GM12878 (cell line): ENCODE measurements around the gene MAGT1. TPM values are rescaled to one million over a fixed set of nuclear protein-coding genes. Genes with fewer than 3 reads are reported as not detected.

Experiments used
- ATAC-seq: fragments of 200-7000 bp; cut with Tn5 transposase; 3 replicates; pipeline ENCODE4 v1.9.1; 2020; ENCODE audit warnings: mild to moderate bottlenecking, moderate library complexity
- BruUV-seq: library from RNA; stranded (reverse); fragments of 400-500 nt; replicated peaks from 2 replicates; lab custom pipeline; 2021; lab: Mats Ljungman, UMichigan
- CTCF ChIA-PET: fragments of 300-600 bp; sonication (Branson Sonifier 250); formaldehyde crosslinking; extraction: SDS; loops from one replicate; lab custom pipeline; 2021; ENCODE audit warnings: inconsistent platforms; lab: Yijun Ruan, JAX
- POLR2A ChIA-PET: fragments of 350-600 bp; formaldehyde crosslinking; extraction: SDS; loops from one replicate; lab custom pipeline; 2021; ENCODE audit warnings: inconsistent platforms; lab: Charles Lee
- RAD21 ChIA-PET: fragments of 300-600 bp; sonication (Branson Sonifier 250); formaldehyde crosslinking; loops from one replicate; lab custom pipeline; 2023; ENCODE audit warnings: antibody characterized with exemption; ENCODE audit not compliant: unreplicated experiment; lab: Charles Lee
- SMC1A ChIA-PET: fragments of 300-600 bp; sonication (Branson Sonifier 250); formaldehyde crosslinking; loops from one replicate; lab custom pipeline; 2023; ENCODE audit not compliant: unreplicated experiment, uncharacterized antibody; lab: Charles Lee
- DNase-seq: peaks from one replicate; pipeline ENCODE4 v3.0.0-alpha.2; 2011; ENCODE audit warnings: low read depth, low spot score
- FAIRE-seq: peaks from 3 replicates; lab custom pipeline; 2011; peaks lifted over from hg19 to GRCh38; lab: Jason Lieb, UNC
- H2AFZ ChIP-seq: 2 replicates; pipeline ENCODE4 v1.6.0; 2011; ENCODE audit warnings: low read depth, low read length, control low read depth; ENCODE audit not compliant: control insufficient read depth
- H3K27ac ChIP-seq: 2 replicates; pipeline ENCODE4 v1.5.1; 2011; ENCODE audit warnings: control low read depth; ENCODE audit not compliant: control insufficient read depth, insufficient read depth
- H3K27me3 ChIP-seq, 2 experiments: replicated peaks in 1 of 2; 2 replicates each; pipeline versions ENCODE4 v1.6.0 to v1.6.1; 2011; ENCODE audit warnings: low read length in 1 of 2; ENCODE audit not compliant: control insufficient read depth in 2 of 2, insufficient read depth in 2 of 2
- H3K36me3 ChIP-seq, 2 experiments: 2 replicates each; pipeline ENCODE4 v1.5.1; 2011; ENCODE audit warnings: low read length in 1 of 2; ENCODE audit not compliant: control insufficient read depth in 2 of 2, insufficient read depth in 2 of 2
- H3K4me1 ChIP-seq: 2 replicates; pipeline ENCODE4 v1.6.1; 2011; ENCODE audit warnings: mild to moderate bottlenecking, low read length, moderate library complexity, mixed read lengths; ENCODE audit not compliant: control insufficient read depth, insufficient read depth
- H3K4me2 ChIP-seq: 2 replicates; pipeline ENCODE4 v1.6.0; 2011; ENCODE audit warnings: control low read depth; ENCODE audit not compliant: control insufficient read depth, insufficient read depth
- H3K4me3 ChIP-seq: fragments of 200-600 bp; sonication (generic); 2 replicates; pipeline ENCODE4 v1.5.1; 2016
- H3K79me2 ChIP-seq: 2 replicates; pipeline ENCODE4 v1.6.0; 2011; ENCODE audit warnings: low read length; ENCODE audit not compliant: control insufficient read depth, insufficient read depth
- H3K9ac ChIP-seq: 2 replicates; pipeline ENCODE4 v1.8.0; 2011; ENCODE audit warnings: low read length, control low read depth, mixed read lengths; ENCODE audit not compliant: control insufficient read depth, insufficient read depth
- H3K9me3 ChIP-seq: replicated peaks from 3 replicates; pipeline ENCODE4 v1.5.1; 2011; ENCODE audit warnings: mild to moderate bottlenecking, low read length; ENCODE audit not compliant: control insufficient read depth, insufficient read depth
- H4K20me1 ChIP-seq: 2 replicates; pipeline ENCODE4 v1.6.0; 2011; ENCODE audit not compliant: control insufficient read depth, insufficient read depth
- ASH2L ChIP-seq: fragments of 300-600, 200-600 bp; sonication (generic); IDR thresholded peaks from 2 replicates; pipeline ENCODE4 v1.6.1; 2017; ENCODE audit warnings: low read depth, mild to moderate bottlenecking, borderline replicate concordance
- BRCA1 ChIP-seq: IDR thresholded peaks from 2 replicates; pipeline ENCODE4 v1.6.1; 2011; ENCODE audit warnings: low read depth, low read length, improper control_type of control experiment
- CEBPZ ChIP-seq: fragments of 150-350 bp; IDR thresholded peaks from 2 replicates; pipeline ENCODE4 v1.6.1; 2016; ENCODE audit warnings: low read depth, low read length
- E2F8 ChIP-seq: fragments of 450-650 bp; IDR thresholded peaks from 2 replicates; pipeline ENCODE4 v1.6.1; 2018; ENCODE audit warnings: mild to moderate bottlenecking, low read depth, moderate library complexity; ENCODE audit not compliant: partially characterized antibody
- GATAD2B ChIP-seq: fragments of 450-650 bp; conservative IDR thresholded peaks from 2 replicates; pipeline ENCODE4 v1.6.1; 2017; ENCODE audit warnings: low read depth, mild to moderate bottlenecking, moderate library complexity
- IRF3 ChIP-seq: fragments of 450-650 bp; IDR thresholded peaks from 2 replicates; pipeline ENCODE4 v1.6.1; 2014; ENCODE audit warnings: mild to moderate bottlenecking
- PAX5 ChIP-seq: IDR thresholded peaks from 2 replicates; pipeline ENCODE4 v1.6.1; 2011; ENCODE audit warnings: low read depth, low read length, borderline replicate concordance
- PKNOX1 ChIP-seq: fragments of 450-650 bp; IDR thresholded peaks from 2 replicates; pipeline ENCODE4 v1.6.1; 2016; ENCODE audit warnings: mild to moderate bottlenecking
- SIX5 ChIP-seq: IDR thresholded peaks from 2 replicates; pipeline ENCODE4 v1.6.1; 2011; ENCODE audit warnings: mild to moderate bottlenecking, low read depth, low read length, moderate library complexity; ENCODE audit not compliant: severe bottlenecking
- SMARCA5 ChIP-seq: fragments of 450-650 bp; IDR thresholded peaks from 2 replicates; pipeline ENCODE4 v1.6.1; 2017; ENCODE audit warnings: mild to moderate bottlenecking
- SUZ12 ChIP-seq: fragments of 200-600 bp; sonication (generic); IDR thresholded peaks from one replicate; pipeline ENCODE4 v1.6.1; 2018; ENCODE audit warnings: antibody characterized with exemption, mild to moderate bottlenecking; ENCODE audit not compliant: unreplicated experiment
- TCF12 ChIP-seq: IDR thresholded peaks from 2 replicates; pipeline ENCODE4 v1.6.1; 2011; ENCODE audit warnings: low read depth, mild to moderate bottlenecking, low read length
- WRNIP1 ChIP-seq: IDR thresholded peaks from 2 replicates; pipeline ENCODE4 v1.6.1; 2011; ENCODE audit warnings: low read depth, low read length, improper control_type of control experiment, borderline replicate concordance
- ZNF274 ChIP-seq: IDR thresholded peaks from one replicate; pipeline ENCODE4 v1.8.0; 2011; ENCODE audit not compliant: insufficient read length, insufficient read depth
- WGBS: methylation state at CpG from one replicate; pipeline ENCODE4 v1.1.6; 2016; ENCODE audit warnings: low lambda C conversion rate; ENCODE audit not compliant: insufficient replicate concordance, insufficient coverage; ENCODE audit errors: missing lambda C conversion rate; 5-methylcytosine and 5-hydroxymethylcytosine counted together
- in situ Hi-C: fragments of 300-500 bp; cut with MboI; formaldehyde crosslinking; loops from 9 replicates; pipeline ENCODE4 v1.14.3; 2018; ENCODE audit warnings: mixed read lengths
- intact Hi-C: fragments of 100-400 bp; cut with micrococcal nuclease; formaldehyde crosslinking; loops from one replicate; pipeline ENCODE4 v1.14.2; 2022; ENCODE audit not compliant: unreplicated experiment
- polyA plus RNA-seq, 11 experiments: library from polyadenylated mRNA; depleted of rRNA in 4 of 11; unstranded in 6 of 11; stranded (reverse) in 5 of 11; fragments of >200 nt; fragmentation: Nextera tagmentation in 4 of 11; fragmentation: Illumina TruSeq in 1 of 11; extraction: Ambion mirVana in 4 of 11; extraction: Trizol in 1 of 11; gene quantifications; 1 replicate in 1 of 11; 2 replicates in 10 of 11; pipeline versions ENCODE4 v1.2.1 to v1.2.3, GENCODE V29; 2011 to 2016; ENCODE audit warnings: inconsistent platforms in 2 of 11, missing spikeins in 2 of 11, low read depth in 1 of 11
- total RNA-seq, 4 experiments: library from RNA; depleted of rRNA in 3 of 4; stranded (reverse); fragments of >200 nt in 3 of 4; fragmentation: Illumina TruSeq in 1 of 4; extraction: Trizol in 1 of 4; gene quantifications; 2 replicates each; pipeline versions ENCODE4 v1.2.1 to v1.2.3, GENCODE V29; 2013 to 2021

MAGT1 gene
- total and polyA plus RNA-seq, 10 of the 15 experiments (the other 5 are each of a cell fraction or from before 2014, with no cell fraction given): 28.0 to 59.1 (median 47.9) TPM

- ChIA-PET RAD21 (no interaction called here), SMC1A (no interaction called here), POLR2A (no interaction called here), CTCF (no interaction called here)
- Histone ChIP-seq H3K36me3 (no peaks in the 10 kb centered on the region), H3K4me1 (no peaks in the 10 kb centered on the region), H4K20me1 (no peaks in the 10 kb centered on the region), H3K4me2 (no peak overlapping the region), H3K9me3 (no peaks in the 10 kb centered on the region), H3K27me3 (no peaks in the 10 kb centered on the region), H3K9ac (no peak overlapping the region), H3K79me2 (no peaks in the 10 kb centered on the region), H3K27ac (no peak overlapping the region), H2AFZ (no peak overlapping the region), H3K4me3 (no peak overlapping the region)
- no peak for FAIRE-seq
- no peak for DNase-seq
- BruUV-seq: no TSS peak
- 45% methylated on average over 6 of the region's 6 CpGs for WGBS
- no peak for ATAC-seq
- no peak for TF ChIP-seq SIX5
- no peak for TF ChIP-seq TCF12
- TF ChIP-seq CEBPZ: no peak
- no peak for TF ChIP-seq E2F8
- no peak for TF ChIP-seq IRF3
- no peak for TF ChIP-seq PKNOX1
- no peak for TF ChIP-seq SMARCA5
- TF ChIP-seq ZNF274: no peak
- no peak for TF ChIP-seq GATAD2B
- no peak for TF ChIP-seq ASH2L
- no peak for TF ChIP-seq SUZ12
- TF ChIP-seq BRCA1: no peak
- no peak for TF ChIP-seq WRNIP1
- TF ChIP-seq PAX5: no peak
- in situ Hi-C loops (no loop called here), intact Hi-C loops (no loop called here)
Measured at GRCh38 chrX:77793946-77794345, 101.3 kb downstream of the MAGT1 start.
